Lower leg skin (tissue), 3 donors: ENCODE measurements around the gene ALX4.

Experiments
- POLR2A ChIP-seq, 2 donors: fragments of 450-650 bp; IDR thresholded peaks; one replicate each; pipeline ENCODE4 v1.6.1; 2016 to 2017; ENCODE audit warnings: antibody characterized with exemption in 2 of 2, mild to moderate bottlenecking in 1 of 2, moderate library complexity in 1 of 2
- TF ChIP-seq, protein P1 (sequence below), 3 donors: fragments of 450-650 bp; IDR thresholded peaks; one replicate each; pipeline ENCODE4 v1.5.1; 2016; ENCODE audit warnings: antibody characterized with exemption in 3 of 3, mild to moderate bottlenecking in 3 of 3, moderate library complexity in 2 of 3

DNA sequence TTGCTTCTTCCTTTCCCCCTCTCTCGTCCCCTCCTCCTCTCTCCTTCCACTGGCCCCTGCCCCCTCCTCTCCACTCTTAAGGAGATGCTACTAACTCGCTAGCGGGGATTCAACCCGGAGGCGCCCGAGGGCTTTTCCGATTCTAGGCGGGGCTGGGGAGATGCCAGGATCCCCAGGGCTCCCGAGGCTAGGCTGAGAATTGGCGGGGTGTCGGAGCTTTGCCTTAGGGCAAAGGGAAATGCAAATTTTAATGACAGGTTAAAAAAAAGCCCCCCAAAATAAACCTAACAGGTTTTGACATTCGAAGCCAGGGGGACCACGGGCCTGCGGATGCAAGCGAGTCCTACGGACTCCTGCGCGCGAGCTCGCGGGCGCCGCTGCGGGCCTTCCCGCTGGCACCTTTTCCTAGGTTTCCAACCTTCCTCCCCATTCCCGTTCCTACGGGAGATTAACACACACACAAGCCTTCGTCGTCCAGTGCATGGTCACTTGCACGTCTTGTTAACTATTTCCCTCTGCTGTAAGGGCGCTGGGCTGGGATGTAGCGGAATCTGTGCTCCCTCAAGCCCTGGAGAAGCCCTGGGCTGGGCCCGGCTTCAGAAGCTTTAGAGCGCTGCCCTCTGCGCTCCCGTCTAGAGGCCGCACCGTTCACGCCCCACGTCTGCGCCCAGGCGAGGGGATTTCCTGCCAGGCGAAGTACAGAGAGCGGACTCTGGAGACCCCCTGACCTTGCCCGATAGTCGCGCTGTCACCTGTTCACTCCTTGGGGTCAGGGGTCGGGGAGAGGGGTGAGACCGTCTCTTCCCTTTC, 729 bp upstream of the ALX4 start:
- TF ChIP-seq, protein P1, sequence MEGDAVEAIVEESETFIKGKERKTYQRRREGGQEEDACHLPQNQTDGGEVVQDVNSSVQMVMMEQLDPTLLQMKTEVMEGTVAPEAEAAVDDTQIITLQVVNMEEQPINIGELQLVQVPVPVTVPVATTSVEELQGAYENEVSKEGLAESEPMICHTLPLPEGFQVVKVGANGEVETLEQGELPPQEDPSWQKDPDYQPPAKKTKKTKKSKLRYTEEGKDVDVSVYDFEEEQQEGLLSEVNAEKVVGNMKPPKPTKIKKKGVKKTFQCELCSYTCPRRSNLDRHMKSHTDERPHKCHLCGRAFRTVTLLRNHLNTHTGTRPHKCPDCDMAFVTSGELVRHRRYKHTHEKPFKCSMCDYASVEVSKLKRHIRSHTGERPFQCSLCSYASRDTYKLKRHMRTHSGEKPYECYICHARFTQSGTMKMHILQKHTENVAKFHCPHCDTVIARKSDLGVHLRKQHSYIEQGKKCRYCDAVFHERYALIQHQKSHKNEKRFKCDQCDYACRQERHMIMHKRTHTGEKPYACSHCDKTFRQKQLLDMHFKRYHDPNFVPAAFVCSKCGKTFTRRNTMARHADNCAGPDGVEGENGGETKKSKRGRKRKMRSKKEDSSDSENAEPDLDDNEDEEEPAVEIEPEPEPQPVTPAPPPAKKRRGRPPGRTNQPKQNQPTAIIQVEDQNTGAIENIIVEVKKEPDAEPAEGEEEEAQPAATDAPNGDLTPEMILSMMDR (IDR thresholded peaks at IDR 0.05), result no peak
- no peak for TF ChIP-seq POLR2A (IDR thresholded peaks at IDR 0.05)
